ENCODE measurements around the gene CYGB. TPM values are rescaled to one million over a fixed set of nuclear protein-coding genes. Genes with fewer than 3 reads are reported as not detected.

Gene CYGB
- total and polyA plus RNA-seq, 10 of the 15 experiments (the other 5 are each of a cell fraction or from before 2014, with no cell fraction given): 0.34 TPM; not detected in 9

DNA sequence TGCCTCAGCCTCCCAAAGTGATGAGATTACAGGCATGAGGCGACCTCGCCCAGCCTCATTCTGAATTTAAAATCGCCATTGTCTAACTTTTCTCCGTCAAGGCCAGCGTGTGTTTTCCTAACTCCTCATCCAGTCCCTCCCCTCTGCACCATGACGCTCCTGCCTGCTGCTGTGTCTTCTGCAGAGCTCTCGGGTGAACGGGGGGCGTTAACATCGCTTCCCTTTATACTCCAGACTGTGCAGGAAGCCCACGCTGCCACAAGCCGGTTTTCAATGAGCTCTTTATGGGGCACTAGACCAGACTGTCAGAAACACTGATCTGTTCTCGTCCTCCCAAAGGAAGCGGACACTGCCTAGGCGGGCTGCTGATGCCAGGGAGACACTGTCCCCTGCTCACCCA, 56.9 kb downstream of the CYGB start:
- peak overlapping the region; percentile 99 for H3K27ac ChIP-seq (ENCODE audit: control insufficient read depth, insufficient read depth)
- BruUV-seq (replicated peaks): TSS peak; percentile 47
- H3K4me1 ChIP-seq (ENCODE audit: control insufficient read depth, insufficient read depth, low read length): peaks cover 50% of the 10 kb centered on the region
- intact Hi-C loops (cut with micrococcal nuclease; ENCODE audit: unreplicated experiment) (loop anchor here (1.0 kb wide), 1 partner anchor 13 kb away; no protein-coding TSS in a partner anchor), in situ Hi-C loops (cut with MboI) (no loop called here)
- DNase-seq (ENCODE audit: low read depth, low spot score) (no peak), ATAC-seq (peak; percentile 40), FAIRE-seq (peak; percentile 41)
- H3K4me2 ChIP-seq (ENCODE audit: control insufficient read depth, insufficient read depth): peak overlapping the region; percentile 100
- peaks cover 2 to 5% of the 10 kb centered on the region in 2 experiments; a peak in 2 of 4 replicates for H3K36me3 ChIP-seq (ENCODE audit: control insufficient read depth in 2 of 2, insufficient read depth in 2 of 2, low read length in 1 of 2)
- peak overlapping the region; percentile 33 for H2AFZ ChIP-seq (ENCODE audit: control insufficient read depth, low read depth, low read length)
- no peaks in the 10 kb centered on the region for H3K9me3 ChIP-seq (replicated peaks; ENCODE audit: control insufficient read depth, insufficient read depth, low read length)
- H4K20me1 ChIP-seq (ENCODE audit: control insufficient read depth, insufficient read depth): no peaks in the 10 kb centered on the region
- POLR2A ChIA-PET: interaction anchor here (0.7 to 6.9 kb wide), 5 partner anchors 10 to 45 kb away, joined by 3 to 101 read pairs (median 4); partner anchors contain the start of gene RHBDF2
- WGBS (ENCODE audit: insufficient coverage, insufficient replicate concordance, low lambda C conversion rate, missing lambda C conversion rate): 11% methylated on average over 15 of the region's 15 CpGs
- peak overlapping the region; percentile 66 for H3K4me3 ChIP-seq
- peaks cover 8% of the 10 kb centered on the region; the same call in 1 of the 2 replicates for H3K79me2 ChIP-seq (ENCODE audit: control insufficient read depth, insufficient read depth, low read length)
- peak overlapping the region; percentile 89 for H3K9ac ChIP-seq (ENCODE audit: control insufficient read depth, insufficient read depth, low read length)
- SMC1A ChIA-PET (ENCODE audit: uncharacterized antibody, unreplicated experiment): interaction anchor here (0.7 to 12.0 kb wide), 8 partner anchors 8 to 77 kb away, joined by 3 to 115 read pairs (median 4); partner anchors contain the start of genes AANAT and RHBDF2
- RAD21 ChIA-PET (ENCODE audit: unreplicated experiment): interaction anchor here (1.2 to 3.7 kb wide), 8 partner anchors 11 to 53 kb away, joined by 4 to 50 read pairs (median 6); partner anchors contain the start of genes AANAT and RHBDF2
- H3K27me3 ChIP-seq (replicated peaks in 1 of 2; ENCODE audit: control insufficient read depth in 2 of 2, insufficient read depth in 2 of 2, low read length in 1 of 2): no peaks in the 10 kb centered on the region
- CTCF ChIA-PET: interaction anchor here (0.6 to 3.8 kb wide), 13 partner anchors 10 to 603 kb away, joined by 3 to 33 read pairs (median 7); partner anchors contain the start of genes AANAT, ACOX1, RHBDF2 and TEN1
- no peak for TF ChIP-seq KLF5 (IDR thresholded peaks at IDR 0.05; ENCODE audit: partially characterized antibody)
- TF ChIP-seq STAT3 (IDR thresholded peaks at IDR 0.05; ENCODE audit: low read depth, low read length): no peak
- TF ChIP-seq BHLHE40 (IDR thresholded peaks at IDR 0.05; ENCODE audit: borderline replicate concordance in 1 of 2, low read depth in 2 of 2, low read length in 1 of 2): no peak
- TF ChIP-seq, protein P1, sequence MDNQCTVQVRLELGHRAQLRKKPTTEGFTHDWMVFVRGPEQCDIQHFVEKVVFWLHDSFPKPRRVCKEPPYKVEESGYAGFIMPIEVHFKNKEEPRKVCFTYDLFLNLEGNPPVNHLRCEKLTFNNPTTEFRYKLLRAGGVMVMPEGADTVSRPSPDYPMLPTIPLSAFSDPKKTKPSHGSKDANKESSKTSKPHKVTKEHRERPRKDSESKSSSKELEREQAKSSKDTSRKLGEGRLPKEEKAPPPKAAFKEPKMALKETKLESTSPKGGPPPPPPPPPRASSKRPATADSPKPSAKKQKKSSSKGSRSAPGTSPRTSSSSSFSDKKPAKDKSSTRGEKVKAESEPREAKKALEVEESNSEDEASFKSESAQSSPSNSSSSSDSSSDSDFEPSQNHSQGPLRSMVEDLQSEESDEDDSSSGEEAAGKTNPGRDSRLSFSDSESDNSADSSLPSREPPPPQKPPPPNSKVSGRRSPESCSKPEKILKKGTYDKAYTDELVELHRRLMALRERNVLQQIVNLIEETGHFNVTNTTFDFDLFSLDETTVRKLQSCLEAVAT (IDR thresholded peaks at IDR 0.05): 0 out of 2 replicates have a peak, but pooled peaks have one; percentile 9
- no peak for TF ChIP-seq CBX3 (IDR thresholded peaks at IDR 0.05; ENCODE audit: borderline replicate concordance, low read depth)
- TF ChIP-seq YBX1 (IDR thresholded peaks at IDR 0.05): no peak
- TF ChIP-seq, protein P2, sequence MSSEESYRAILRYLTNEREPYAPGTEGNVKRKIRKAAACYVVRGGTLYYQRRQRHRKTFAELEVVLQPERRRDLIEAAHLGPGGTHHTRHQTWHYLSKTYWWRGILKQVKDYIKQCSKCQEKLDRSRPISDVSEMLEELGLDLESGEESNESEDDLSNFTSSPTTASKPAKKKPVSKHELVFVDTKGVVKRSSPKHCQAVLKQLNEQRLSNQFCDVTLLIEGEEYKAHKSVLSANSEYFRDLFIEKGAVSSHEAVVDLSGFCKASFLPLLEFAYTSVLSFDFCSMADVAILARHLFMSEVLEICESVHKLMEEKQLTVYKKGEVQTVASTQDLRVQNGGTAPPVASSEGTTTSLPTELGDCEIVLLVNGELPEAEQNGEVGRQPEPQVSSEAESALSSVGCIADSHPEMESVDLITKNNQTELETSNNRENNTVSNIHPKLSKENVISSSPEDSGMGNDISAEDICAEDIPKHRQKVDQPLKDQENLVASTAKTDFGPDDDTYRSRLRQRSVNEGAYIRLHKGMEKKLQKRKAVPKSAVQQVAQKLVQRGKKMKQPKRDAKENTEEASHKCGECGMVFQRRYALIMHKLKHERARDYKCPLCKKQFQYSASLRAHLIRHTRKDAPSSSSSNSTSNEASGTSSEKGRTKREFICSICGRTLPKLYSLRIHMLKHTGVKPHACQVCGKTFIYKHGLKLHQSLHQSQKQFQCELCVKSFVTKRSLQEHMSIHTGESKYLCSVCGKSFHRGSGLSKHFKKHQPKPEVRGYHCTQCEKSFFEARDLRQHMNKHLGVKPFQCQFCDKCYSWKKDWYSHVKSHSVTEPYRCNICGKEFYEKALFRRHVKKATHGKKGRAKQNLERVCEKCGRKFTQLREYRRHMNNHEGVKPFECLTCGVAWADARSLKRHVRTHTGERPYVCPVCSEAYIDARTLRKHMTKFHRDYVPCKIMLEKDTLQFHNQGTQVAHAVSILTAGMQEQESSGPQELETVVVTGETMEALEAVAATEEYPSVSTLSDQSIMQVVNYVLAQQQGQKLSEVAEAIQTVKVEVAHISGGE (CRISPR knock-in tag; IDR thresholded peaks at IDR 0.05): no peak
- 0 out of 2 replicates have a peak, but pooled peaks have one; percentile 5 for TF ChIP-seq CHD4 (IDR thresholded peaks at IDR 0.05)
- TF ChIP-seq, protein P3, sequence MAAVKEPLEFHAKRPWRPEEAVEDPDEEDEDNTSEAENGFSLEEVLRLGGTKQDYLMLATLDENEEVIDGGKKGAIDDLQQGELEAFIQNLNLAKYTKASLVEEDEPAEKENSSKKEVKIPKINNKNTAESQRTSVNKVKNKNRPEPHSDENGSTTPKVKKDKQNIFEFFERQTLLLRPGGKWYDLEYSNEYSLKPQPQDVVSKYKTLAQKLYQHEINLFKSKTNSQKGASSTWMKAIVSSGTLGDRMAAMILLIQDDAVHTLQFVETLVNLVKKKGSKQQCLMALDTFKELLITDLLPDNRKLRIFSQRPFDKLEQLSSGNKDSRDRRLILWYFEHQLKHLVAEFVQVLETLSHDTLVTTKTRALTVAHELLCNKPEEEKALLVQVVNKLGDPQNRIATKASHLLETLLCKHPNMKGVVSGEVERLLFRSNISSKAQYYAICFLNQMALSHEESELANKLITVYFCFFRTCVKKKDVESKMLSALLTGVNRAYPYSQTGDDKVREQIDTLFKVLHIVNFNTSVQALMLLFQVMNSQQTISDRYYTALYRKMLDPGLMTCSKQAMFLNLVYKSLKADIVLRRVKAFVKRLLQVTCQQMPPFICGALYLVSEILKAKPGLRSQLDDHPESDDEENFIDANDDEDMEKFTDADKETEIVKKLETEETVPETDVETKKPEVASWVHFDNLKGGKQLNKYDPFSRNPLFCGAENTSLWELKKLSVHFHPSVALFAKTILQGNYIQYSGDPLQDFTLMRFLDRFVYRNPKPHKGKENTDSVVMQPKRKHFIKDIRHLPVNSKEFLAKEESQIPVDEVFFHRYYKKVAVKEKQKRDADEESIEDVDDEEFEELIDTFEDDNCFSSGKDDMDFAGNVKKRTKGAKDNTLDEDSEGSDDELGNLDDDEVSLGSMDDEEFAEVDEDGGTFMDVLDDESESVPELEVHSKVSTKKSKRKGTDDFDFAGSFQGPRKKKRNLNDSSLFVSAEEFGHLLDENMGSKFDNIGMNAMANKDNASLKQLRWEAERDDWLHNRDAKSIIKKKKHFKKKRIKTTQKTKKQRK (IDR thresholded peaks at IDR 0.05; ENCODE audit: low read depth, low read length): no peak
- no peak for TF ChIP-seq CBFB (IDR thresholded peaks at IDR 0.05; ENCODE audit: low read depth)
- TF ChIP-seq, protein P4, sequence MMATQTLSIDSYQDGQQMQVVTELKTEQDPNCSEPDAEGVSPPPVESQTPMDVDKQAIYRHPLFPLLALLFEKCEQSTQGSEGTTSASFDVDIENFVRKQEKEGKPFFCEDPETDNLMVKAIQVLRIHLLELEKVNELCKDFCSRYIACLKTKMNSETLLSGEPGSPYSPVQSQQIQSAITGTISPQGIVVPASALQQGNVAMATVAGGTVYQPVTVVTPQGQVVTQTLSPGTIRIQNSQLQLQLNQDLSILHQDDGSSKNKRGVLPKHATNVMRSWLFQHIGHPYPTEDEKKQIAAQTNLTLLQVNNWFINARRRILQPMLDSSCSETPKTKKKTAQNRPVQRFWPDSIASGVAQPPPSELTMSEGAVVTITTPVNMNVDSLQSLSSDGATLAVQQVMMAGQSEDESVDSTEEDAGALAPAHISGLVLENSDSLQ (IDR thresholded peaks at IDR 0.05): no peak
